Kidney glomerular epithelial cell (primary cell): ENCODE results near the gene FLT4.

Source experiments
- DNase-seq: peaks from one replicate; lab custom pipeline; 2025; lab: John Stamatoyannopoulos, UW

The FLT4 gene

DNA sequence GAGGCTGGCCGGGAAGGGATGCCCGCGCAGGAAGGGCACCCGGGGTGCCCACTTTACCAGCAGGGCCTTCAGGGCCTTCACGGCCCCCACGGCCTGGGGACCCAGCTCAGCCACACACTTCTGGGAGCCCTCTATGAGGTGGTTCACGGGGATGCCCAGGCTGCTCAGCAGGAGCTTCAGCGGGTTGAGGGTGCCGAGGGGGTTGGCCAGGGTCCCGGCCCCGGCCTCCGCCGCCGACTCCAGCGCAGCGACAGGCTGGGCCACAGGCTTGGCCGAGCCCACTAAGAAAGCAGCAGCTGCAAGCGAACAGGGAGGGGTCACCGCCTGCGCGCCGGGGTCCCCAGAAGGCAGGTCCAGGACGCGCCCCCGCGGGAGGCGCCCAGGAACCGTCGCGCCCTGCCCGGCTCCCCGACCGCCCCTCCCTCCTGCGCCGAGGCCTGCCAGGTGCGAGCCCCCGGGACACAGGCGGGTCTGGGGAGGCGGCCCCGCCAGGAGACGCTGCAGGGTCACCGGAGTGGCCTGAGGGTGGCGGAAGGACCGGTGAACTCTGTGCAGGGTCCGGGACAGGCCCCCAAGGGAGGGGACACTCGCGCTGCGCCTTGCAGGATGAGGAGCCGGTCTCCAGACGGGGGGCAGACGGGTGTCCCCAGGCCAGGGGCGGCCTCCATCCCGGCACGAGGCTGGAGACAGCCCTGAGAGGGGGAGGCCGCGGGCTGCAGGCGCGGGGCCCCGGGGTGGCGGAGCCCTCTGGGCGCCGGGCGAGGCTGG is 58.7 kb downstream of the FLT4 start:
- DNase-seq: no peak

- no peak for DNase-seq
Measured at GRCh38 chr5:180589771-180590542, 59.4 kb downstream of the FLT4 start.

DNA sequence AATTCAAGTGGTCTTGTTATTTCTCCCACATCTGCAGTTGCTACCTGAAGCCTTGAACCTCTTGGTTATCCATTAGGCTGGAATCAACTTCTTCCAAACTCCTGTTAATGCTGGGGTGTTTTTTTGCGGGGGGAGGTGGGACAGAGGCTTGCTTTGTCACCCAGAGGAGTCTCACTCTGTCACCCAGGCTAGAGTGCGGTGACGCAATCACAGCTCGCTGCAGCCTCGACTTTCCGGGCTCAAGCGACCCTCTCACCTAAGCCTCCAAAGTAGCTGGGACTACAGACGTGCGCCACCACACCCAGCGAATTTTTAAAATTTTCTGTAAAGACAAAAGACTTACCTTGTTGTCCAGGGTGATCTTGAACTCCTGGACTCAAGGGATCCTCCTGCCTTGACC is 62.5 kb downstream of the FLT4 start:
- no peak for DNase-seq

- no peak for DNase-seq
Measured at GRCh38 chr5:180586204-180586603, 63.2 kb downstream of the FLT4 start.

GRCh38 chr5:180583738-180584137 is 65.7 kb downstream of the FLT4 start:
- no peak for DNase-seq

GRCh38 chr5:180580681-180581080 is 68.7 kb downstream of the FLT4 start:
- DNase-seq: no peak

- DNase-seq: no peak
Measured at GRCh38 chr5:180575571-180575970, 73.8 kb downstream of the FLT4 start.

- DNase-seq: no peak
Measured at GRCh38 chr5:180568914-180569313, 80.5 kb downstream of the FLT4 start.

- DNase-seq: no peak
Measured at GRCh38 chr5:180563994-180564393, 85.4 kb downstream of the FLT4 start.

DNA sequence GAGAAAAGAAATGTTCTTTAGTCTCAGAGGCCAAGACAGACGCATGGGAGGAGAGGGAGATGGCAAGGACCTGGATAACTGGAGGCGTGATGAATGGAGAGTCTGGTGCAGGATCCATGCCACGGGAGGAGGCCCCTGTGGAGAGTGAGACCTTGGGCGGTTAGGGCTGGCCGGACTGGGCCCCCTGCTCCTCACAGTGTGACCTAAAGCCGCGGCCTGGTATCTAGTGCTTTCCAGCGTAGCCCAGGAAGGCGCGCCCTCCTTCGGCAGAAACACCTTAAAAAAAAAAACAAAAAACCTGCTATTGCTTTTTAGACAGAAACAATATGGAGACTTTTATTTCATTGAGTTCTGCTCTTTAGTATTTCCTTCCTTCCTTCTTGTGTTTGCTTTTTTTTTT is 91.2 kb downstream of the FLT4 start:
- no peak for DNase-seq

DNA sequence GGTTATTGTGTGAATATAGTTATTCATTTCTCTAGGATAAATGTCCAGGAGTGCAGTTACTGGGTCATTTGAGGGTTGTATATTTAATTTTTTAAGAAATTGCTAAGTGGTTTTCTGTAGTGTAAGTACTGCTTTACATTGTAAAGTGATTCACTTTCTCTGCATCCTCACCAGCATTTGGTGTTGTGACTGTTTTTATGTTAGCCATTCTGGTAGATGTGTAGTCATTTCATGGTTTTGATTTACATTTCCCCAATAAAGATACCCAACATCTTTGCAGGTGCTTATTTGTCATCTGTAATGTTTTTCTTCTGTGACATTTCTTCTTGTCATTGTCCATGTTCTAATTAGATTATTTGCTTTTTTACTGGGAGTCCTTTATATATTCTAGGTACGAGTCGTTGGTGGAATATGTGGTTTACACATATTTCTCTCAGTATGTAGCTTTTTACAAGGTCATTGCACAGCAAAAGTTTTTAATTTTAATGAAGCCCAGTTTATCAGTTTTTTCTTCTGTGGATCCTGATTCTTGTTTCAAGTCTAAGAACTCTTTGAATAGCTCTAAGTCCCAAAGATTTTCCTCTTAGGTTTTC is 92.1 kb downstream of the FLT4 start:
- DNase-seq: no peak

GRCh38 chr5:180555168-180555921 is 94.1 kb downstream of the FLT4 start:
- DNase-seq: no peak

DNA sequence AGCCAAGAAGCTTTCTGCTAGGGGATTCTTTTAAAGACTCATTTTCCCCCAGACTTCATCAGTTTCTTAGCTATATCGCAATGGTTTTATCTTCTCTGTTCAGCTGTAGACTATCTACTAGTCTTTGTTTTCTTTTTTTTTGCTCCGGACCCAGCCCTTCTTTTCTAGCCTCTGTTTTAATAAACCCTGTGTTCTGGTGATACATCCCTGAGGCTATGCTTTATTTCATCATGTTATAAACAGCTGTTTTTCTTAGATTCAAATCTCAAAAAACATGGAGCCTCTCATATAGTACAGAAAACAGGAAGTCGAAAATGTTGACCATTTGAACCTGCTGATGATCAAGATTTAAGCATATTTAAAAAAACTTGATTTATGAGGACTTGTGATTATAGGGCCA is 95.9 kb downstream of the FLT4 start:
- no peak for DNase-seq
